HG03064 (cell line): ENCODE results near the gene TMEM132C.

Experiments used
- ATAC-seq: cut with Tn5 transposase; IDR thresholded peaks from one replicate; pipeline ENCODE4 v1.9.1; 2021; ENCODE audit warnings: low read depth; ENCODE audit not compliant: unreplicated experiment

TMEM132C gene

DNA sequence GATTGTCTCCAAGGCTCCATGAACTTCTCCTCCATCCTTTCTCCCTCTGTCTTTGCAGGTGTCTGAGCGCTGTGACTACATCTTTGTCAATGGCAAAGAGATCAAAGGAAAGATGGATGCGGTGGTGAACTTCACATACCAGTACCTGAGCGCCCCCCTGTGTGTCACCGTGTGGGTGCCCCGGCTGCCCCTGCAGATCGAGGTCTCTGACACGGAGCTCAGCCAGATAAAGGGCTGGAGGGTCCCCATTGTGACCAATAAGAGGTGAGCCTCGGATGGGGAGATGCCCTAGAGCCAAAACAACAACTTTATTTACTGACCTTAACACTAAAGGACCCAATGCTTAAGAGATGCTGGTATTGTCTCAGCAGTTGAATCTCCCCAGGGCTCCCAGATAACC is 426.8 kb downstream of the TMEM132C start:
- no peak for ATAC-seq

DNA sequence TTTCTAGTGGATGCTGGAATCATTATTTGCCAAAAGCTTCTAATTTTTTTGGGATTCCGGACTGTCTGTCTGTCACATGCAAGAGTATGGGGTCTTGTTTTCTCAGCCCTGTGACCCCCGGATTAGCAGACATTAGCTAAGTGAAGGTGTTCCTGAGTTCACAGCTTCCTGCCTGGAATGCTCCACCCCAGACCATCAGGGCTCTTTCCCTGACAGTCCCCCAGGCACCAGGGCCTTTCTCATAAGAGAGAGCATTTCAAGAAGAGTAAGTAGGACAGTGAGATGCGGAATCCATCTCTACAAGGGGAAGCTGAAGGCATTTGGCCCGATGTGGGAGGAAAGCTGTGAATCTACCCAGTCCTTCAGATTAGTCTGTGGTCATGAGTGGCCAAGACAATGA is 427.5 kb downstream of the TMEM132C start:
- no peak for ATAC-seq

DNA sequence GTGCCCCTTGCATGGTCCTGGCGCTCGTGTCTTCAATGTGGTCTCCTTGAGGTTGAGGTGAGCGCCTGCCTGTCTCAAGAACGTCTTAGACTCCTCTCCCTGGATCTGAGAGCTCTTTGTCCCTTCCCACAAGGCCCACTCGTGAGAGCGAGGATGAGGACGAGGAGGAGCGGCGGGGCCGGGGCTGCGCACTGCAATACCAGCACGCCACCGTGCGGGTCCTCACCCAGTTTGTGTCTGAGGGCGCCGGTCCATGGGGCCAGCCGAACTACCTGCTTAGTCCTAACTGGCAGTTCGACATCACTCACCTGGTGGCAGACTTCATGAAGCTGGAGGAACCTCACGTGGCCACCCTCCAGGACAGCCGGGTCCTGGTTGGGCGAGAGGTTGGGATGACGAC is 428.7 kb downstream of the TMEM132C start:
- ATAC-seq = no peak

DNA sequence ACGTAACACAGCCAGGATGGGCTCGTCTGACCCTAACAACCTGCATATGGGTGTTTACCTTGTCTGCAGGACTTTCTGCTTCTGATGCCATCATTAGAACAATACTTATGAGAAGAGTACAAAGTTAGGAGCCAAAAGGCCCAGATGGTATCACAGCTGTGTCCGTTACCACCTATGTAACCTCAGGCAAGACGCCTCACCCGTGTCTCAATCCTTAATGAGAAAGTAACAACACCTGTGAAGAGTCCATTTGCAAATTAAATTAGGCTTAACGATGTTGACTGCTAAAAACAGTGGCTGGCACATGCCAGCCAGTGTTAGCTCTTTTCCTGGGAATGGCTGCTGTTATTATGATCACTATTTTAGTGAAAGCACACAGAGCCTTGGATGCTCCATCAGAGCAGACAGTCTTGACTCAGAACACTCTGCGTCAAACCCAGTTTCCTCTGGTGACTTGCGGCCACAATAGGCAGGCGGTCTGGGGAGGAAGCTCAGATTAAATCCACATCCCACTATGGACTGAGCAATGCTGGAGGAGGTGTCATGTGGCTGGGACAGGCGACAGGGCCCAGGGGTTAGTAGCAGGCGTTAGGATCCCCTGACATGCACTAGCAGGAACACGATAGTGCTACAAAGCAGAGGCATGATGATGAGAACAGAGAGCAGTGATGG is 431.5 kb downstream of the TMEM132C start:
- no peak for ATAC-seq

GRCh38 chr12:128699106-128699505 is 432.1 kb downstream of the TMEM132C start:
- ATAC-seq = no peak

DNA sequence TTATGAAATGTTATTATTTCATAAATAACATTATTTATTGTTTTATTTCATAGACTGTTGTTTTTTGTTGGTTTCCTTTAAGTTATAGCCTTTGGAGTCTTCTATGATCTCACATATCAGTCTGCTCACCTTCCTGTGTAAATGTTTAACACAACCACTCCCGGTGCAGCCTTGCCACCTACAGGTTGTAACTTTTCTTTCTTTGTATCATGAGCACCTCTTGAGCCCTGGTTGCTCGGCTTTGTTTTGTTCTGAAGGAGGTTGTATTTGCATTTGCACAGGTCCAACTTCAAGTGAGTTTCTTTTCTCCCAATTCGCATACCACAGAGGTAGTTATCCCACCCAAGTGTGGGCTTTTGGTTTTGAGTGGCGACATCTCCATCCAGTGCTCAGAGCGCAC is 435.4 kb downstream of the TMEM132C start:
- no peak for ATAC-seq

- no peak for ATAC-seq
Measured at GRCh38 chr12:128705140-128705539, 438.2 kb downstream of the TMEM132C start.

GRCh38 chr12:128707488-128707887 is 440.5 kb downstream of the TMEM132C start:
- no peak for ATAC-seq

DNA sequence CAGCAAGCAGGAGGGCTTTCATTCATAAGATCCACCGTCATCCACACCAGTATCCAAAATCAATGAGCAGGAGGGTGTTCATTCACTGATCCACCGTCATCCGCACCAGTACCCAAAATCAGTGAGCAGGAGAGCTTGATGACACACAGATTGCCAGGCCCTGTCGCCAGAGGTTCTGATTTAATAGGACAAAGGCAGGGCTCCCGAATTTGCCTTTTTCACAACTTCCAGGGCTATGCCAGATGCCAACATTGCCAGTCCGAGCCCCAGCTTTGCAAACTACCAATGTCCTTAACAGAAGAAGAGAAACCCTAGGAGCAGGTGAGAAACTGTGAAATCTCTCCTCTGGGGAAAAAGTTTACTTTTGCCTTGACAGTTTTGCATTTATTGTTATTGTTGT is 441.8 kb downstream of the TMEM132C start:
- no peak for ATAC-seq

DNA sequence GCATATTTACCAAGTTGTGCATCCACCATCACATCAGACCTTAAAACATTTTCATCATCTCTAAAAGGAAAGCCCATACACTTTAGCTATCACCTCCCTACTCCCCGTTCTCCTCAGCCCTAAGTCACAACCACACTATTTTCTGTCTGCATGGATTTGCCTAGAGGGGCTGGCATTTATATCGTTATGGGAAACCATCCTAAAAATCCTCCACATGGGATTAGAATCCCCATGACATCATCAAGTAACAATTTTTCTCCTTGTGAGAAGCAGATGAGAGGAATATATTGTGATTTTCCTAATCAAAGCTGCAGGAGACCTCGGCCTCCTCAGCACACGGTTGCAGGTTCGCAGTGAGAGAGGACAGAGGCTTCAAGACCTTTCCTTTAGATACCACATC is 442.7 kb downstream of the TMEM132C start:
- no peak for ATAC-seq

- ATAC-seq = no peak
Measured at GRCh38 chr12:128711486-128711885, 444.5 kb downstream of the TMEM132C start.

DNA sequence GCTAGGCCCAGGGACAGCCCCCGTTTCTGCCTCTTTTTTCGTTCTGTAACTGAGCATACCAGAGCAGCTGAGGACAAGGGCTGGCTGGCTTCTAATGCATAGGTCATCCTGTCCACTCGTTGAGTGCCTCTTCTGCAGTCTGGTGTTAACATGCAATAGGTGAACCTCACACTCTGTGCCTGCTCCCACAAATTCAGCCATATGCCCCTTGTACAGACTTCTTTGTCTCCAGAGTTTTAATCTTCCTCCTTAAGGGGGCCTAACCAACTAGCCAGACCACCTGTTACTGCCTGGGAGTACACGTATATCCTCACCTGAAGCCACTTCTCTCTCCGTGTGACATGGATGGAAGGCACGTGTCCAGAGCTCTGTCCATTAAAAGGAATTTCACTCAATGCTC is 445.7 kb downstream of the TMEM132C start:
- no peak for ATAC-seq

DNA sequence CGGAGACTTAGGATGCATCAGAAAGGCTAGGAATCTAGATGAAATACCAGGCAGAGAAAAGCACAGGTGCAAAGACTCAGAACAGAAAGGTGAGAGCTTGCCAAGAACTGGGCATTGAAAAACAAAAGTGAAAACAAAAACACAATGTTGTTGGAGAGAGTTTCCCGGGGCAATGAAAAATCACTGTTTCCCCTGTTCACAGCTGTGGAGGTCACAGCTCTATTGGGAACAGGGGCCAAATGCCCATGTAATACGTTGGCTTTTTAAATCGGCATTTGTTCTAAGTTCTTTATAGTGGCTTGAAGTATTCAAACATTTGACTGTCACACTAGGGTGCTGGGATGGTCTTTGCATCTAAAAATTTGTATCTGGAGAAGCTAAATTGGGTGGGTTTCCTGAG is 448.5 kb downstream of the TMEM132C start:
- ATAC-seq = no peak

DNA sequence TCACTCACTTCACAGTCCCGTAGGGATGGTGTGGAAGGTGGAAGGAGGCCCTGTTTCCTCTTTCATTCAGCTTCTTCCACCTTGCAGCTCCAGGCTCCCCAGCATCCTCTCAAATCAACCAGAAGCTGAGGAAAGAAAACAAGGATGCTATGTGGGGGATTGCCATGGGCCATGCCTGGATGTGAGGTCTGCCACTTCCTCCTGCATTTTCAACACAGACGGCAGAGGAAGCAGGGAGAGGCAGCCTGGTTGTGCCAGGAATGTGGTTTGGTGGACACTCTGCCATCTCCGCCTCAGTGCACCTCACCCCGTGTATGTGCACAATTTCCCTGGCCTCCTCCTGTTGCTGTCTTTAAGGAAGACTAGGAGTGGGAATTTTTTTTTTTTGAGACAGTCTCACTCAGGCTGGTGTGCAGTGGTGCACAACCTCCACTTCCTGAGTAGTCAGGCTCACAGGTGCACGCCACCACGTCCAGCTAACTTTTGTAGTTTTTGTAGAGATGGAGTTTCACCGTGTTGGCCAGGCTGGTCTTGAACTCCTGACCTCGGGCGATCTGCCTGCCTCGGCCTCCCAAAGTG is 457.6 kb downstream of the TMEM132C start:
- no peak for ATAC-seq

DNA sequence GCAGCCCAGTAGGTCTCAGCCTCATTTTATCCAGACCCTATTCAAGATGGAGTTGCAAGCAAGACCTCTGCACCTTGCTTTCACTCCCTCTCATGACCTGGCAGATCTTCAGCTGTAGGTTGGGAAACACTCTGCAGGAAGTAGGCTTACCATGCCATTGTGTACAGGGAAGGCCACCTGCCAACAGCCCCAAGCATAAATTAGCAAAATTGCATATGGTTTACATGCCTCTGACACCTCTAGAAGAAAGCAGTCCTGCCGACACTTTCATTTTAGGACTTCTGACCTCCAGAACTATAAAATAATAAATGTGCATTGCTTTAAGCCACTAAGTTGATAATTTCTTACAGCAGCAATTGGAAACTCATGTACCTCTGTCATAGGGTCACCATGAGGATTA is 459.9 kb downstream of the TMEM132C start:
- no peak for ATAC-seq

DNA sequence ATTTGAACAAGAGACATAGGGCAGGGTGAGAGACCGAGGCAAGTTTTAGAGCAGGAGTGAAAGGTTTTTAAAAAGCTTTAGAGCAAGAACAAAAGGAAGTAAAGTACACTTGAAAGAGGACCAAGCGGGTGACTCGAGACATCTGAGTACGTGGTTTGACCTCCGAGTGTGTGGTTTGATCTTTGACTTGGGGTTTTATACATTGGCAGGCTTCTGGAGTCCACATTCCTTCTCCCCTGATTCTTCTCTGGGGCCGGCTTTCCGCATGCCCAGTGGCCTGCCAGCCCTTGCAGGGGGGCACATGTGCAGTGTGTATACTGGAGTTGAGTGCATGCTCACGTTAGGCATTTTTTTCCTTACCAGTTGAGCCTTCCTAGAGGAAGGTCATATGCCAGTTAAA is 460.5 kb downstream of the TMEM132C start:
- no peak for ATAC-seq

DNA sequence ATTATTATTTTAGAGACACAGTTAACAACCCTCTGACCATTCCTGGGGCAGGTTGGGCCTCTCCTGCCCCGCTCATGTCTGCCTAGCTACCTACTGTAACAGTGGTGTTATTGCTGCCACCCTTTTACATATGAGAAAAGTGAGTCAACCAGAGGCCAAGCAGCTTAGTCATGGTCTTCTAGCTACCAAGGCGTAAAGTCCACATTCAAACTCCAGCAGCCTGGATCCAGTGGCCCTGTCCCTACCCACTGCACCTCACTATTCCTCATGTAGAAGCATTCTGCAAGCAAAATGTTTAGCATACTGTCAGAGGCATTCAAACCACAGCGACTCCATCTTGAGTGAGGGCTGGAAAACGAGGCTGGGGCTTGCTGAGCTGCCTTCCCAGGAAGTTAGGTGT is 461.0 kb downstream of the TMEM132C start:
- ATAC-seq = no peak

DNA sequence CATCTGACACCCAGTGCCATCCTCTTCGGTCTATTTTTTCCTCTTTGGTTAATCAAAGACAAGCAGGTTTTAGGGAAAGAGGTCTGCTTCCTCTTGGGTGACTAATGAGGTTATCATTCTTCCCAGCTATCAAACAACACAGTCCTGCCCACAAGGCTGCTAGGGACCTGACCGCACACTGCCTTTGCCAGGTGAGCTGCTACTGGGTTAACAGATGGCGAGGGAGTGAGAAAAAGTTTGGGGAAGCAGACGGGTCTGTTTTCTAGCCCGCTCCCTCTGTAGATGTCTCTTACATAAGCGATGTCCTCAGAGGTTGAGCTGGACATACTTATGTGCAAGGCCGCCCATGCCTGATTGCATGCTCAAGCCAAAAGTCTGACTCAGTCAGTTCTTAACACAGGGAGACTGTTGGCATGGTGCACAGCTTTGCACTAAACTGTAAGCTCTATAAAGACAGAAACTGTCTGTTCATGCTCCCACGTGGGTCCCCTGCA is 462.7 kb downstream of the TMEM132C start:
- ATAC-seq = no peak

- ATAC-seq = no peak
Measured at GRCh38 chr12:128734371-128734770, 467.4 kb downstream of the TMEM132C start.

- ATAC-seq = no peak
Measured at GRCh38 chr12:128737292-128737966, 470.5 kb downstream of the TMEM132C start.

- ATAC-seq = no peak
Measured at GRCh38 chr12:128743916-128744315, 476.9 kb downstream of the TMEM132C start.
